Skin of body (tissue), 3 donors: Measurements from ENCODE around the gene USP32. TPM values are rescaled to one million over a fixed set of nuclear protein-coding genes. Genes with fewer than 3 reads are reported as not detected.
A peak's percentile ranks its signal among the peaks of the same experiment; 100 is the strongest.

ENCODE experiments used
- DNase-seq: peaks from one replicate; lab custom pipeline; 2025; lab: John Stamatoyannopoulos, UW
- small RNA-seq: library from RNA; depleted of rRNA; stranded (forward); fragments of <200 nt; gene quantifications from one replicate; pipeline ENCODE3, GENCODE V24; 2014; ENCODE audit warnings: low replicate concordance
- total RNA-seq: library from RNA; depleted of rRNA; stranded (reverse); fragments of >200 nt; gene quantifications from one replicate; pipeline ENCODE4 v1.2.3, GENCODE V29; 2014

The USP32 gene
- total RNA-seq, 1 donor from 2014 or later: 58.2 TPM

- no peak for DNase-seq
Observed at GRCh38 chr17:60135951-60136666, 255.8 kb downstream of the USP32 start.

- DNase-seq: peak; percentile 78
Observed at GRCh38 chr17:60135151-60135950, 256.6 kb downstream of the USP32 start.

GRCh38 chr17:60134396-60135150 lies 257.4 kb downstream of the USP32 start:
- DNase-seq: no peak

GRCh38 chr17:60130466-60130865 lies 261.5 kb downstream of the USP32 start:
- no peak for DNase-seq

- DNase-seq: no peak
Observed at GRCh38 chr17:60129164-60129563, 262.8 kb downstream of the USP32 start.

Small RNA genes within 50 kb of the gene (small RNA-seq; reads per million reads assigned to genes)
- gene SCARNA20: 29.5 reads per million, percentile 94 among the genes with 10 or more reads in this experiment

Other genes starting within 250 kb of the USP32 start
- 3.2 TPM for gene CA4, start 242.2 kb downstream of the USP32 start, total RNA-seq
- gene CHCT1, start 30.4 kb upstream of the USP32 start, total RNA-seq: not detected
- 36.7 TPM for gene APPBP2, start 134.1 kb upstream of the USP32 start, total RNA-seq
- 12.2 TPM for gene PPM1D, start 208.1 kb upstream of the USP32 start, total RNA-seq